Measurements from ENCODE around the gene PHLDA2.
"Not testable (repeated sequence)": the region's sequence is repeated elsewhere in the genome, so short reads cannot be mapped to it uniquely, and the experiment has no call there.

PHLDA2 gene

GRCh38 chr11:2914455-2915195 is 14.6 kb downstream of the PHLDA2 start:
- peak; percentile 37 for DNase-seq

- DNase-seq = no peak
Measured at GRCh38 chr11:2913776-2914175, 15.4 kb downstream of the PHLDA2 start.

- no peak for DNase-seq
Measured at GRCh38 chr11:2913019-2913431, 16.2 kb downstream of the PHLDA2 start.

GRCh38 chr11:2912498-2912897 is 16.7 kb downstream of the PHLDA2 start:
- DNase-seq = no peak

GRCh38 chr11:2911785-2912391 is 17.3 kb downstream of the PHLDA2 start:
- DNase-seq = no peak

GRCh38 chr11:2911088-2911784 is 18.0 kb downstream of the PHLDA2 start:
- DNase-seq = no peak

GRCh38 chr11:2910401-2910955 is 18.7 kb downstream of the PHLDA2 start:
- no peak for DNase-seq

GRCh38 chr11:2909133-2909902 is 19.9 kb downstream of the PHLDA2 start:
- no peak for DNase-seq

- DNase-seq = no peak
Measured at GRCh38 chr11:2908130-2908529, 21.1 kb downstream of the PHLDA2 start.

- not testable (repeated sequence) for DNase-seq
Measured at GRCh38 chr11:2905299-2905698, 23.9 kb downstream of the PHLDA2 start.

GRCh38 chr11:2904153-2905052 is 24.8 kb downstream of the PHLDA2 start:
- DNase-seq = no peak

GRCh38 chr11:2903672-2904011 is 25.6 kb downstream of the PHLDA2 start:
- no peak for DNase-seq

- no peak for DNase-seq
Measured at GRCh38 chr11:2902784-2903671, 26.2 kb downstream of the PHLDA2 start.

GRCh38 chr11:2901854-2902783 is 27.1 kb downstream of the PHLDA2 start:
- DNase-seq = peak; percentile 26

- no peak for DNase-seq
Measured at GRCh38 chr11:2901196-2901796, 27.9 kb downstream of the PHLDA2 start.

- no peak for DNase-seq
Measured at GRCh38 chr11:2899080-2899783, 30.0 kb downstream of the PHLDA2 start.

GRCh38 chr11:2898366-2899079 is 30.7 kb downstream of the PHLDA2 start:
- DNase-seq = no peak

GRCh38 chr11:2897048-2897447 is 32.2 kb downstream of the PHLDA2 start:
- no peak for DNase-seq

Data from DMS79 (cell line).